Lower leg skin (tissue), 3 donors: ENCODE results near the gene SRGAP1.

ENCODE experiments used
- CTCF ChIP-seq, 3 donors: fragments of 450-650 bp; IDR thresholded peaks; one replicate each; pipeline ENCODE4 v1.5.1; 2016; ENCODE audit warnings: antibody characterized with exemption in 3 of 3, mild to moderate bottlenecking in 3 of 3, moderate library complexity in 2 of 3
- POLR2A ChIP-seq, 2 donors: fragments of 450-650 bp; IDR thresholded peaks; one replicate each; pipeline ENCODE4 v1.6.1; 2016 to 2017; ENCODE audit warnings: antibody characterized with exemption in 2 of 2, mild to moderate bottlenecking in 1 of 2, moderate library complexity in 1 of 2

- TF ChIP-seq CTCF (IDR thresholded peaks at IDR 0.05) (no peak), POLR2A (IDR thresholded peaks at IDR 0.05) (no peak)
Measured at GRCh38 chr12:64030155-64030554, 185.7 kb downstream of the SRGAP1 start.
